Urothelium cell line (cell line): ENCODE data around the gene TEAD4.
A peak's percentile ranks its signal among the peaks of the same experiment; 100 is the strongest.

Experiments used
- DNase-seq: peaks from one replicate; pipeline ENCODE4 v3.0.0; 2011; ENCODE audit warnings: low spot score, mixed read lengths
- FAIRE-seq: peaks from 2 replicates; lab custom pipeline; 2011; peaks lifted over from hg19 to GRCh38; lab: Jason Lieb, UNC

The TEAD4 gene

GRCh38 chr12:3076730-3077571 lies 117.8 kb downstream of the TEAD4 start, which contains the start of gene TSPAN9:
TSPAN9 (plus strand) TSS chr12:3077379; CDS start chr12:3201194, 123,815 bp downstream.
- DNase-seq: peak; percentile 97
- FAIRE-seq: peak; percentile 77

DNA sequence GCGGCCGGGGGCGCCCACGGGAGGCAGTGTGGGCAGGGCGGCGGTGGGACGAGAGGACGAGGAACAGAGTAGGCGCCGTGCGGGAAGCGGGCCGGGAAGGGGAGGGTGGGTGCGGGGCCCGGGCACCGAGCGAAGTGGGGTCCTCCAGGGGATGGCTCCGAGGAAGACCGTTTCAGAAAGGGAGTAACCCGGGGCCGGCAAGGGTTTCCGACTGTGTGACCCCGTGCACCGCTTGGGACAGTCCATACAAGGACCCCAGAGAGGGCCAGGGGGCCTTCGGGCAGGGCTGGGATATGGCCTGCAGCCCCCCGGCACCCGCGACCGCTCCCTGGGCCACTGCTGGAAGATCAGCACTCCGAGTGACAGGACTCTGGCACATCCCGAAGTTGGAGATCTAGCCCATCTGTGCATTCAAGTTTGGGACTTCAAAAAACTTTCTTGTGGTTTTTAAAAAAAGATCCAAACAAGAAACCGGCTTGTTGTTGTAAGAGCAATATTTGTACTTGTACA lies 118.4 kb downstream of the TEAD4 start:
- DNase-seq (peak; percentile 44), FAIRE-seq (no peak)

DNA sequence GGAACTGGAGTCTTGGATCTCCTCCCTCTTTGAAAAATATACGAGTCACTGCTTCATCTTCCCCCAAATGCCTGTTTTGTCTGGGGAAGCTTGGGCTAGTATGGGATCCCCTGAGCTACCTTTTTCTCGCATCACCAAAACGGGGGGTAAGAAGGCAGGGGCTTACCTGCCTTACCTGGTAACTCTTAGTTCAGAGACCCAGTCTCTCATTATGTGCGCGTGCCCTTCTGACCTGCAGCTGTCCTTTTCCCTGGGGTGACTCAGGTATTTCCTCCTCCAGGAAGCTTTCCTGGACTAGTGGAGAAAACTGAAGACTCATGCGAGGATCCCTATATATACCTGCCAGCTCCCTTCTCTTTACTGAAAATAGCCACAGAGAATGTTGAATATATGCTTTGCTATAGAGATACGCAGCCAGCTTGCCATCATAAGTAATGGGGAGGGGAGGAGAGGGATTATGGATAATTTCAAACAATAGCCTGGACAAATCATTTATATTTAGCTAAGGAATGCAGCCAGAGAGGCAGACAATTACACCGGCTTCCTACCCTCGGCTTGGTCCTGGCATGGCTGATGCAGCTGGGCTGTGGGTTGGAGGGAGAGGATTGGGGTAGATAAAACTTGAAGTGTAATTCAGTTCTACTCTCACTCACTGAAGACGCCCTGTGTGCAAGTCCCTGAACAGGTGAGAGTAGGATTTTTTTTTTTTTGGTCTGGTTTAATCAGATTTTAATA lies 119.1 kb downstream of the TEAD4 start:
- FAIRE-seq (peak; percentile 59), DNase-seq (no peak)

GRCh38 chr12:3081091-3081490 lies 121.9 kb downstream of the TEAD4 start:
- DNase-seq (no peak), FAIRE-seq (no peak)

DNA sequence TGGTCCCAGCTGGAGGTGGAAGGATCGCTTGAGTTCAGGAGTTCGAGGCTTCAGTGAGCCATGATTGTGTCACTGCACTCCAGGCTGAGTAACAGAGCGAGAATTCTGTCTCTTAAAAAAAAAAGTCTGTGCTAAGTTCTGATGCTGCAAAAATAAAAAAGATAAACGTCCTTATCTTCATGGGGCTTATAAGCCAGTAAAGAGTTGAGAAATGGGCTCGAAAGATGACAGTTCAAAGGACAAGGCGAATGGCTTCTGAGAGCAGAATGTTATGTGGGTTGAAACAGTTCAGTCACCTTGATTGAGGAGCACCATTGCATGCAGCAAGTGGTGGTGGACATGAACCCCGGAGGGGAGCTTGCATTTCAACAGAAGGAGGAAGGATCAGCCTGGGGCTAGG lies 122.7 kb downstream of the TEAD4 start:
- no peak for FAIRE-seq

DNA sequence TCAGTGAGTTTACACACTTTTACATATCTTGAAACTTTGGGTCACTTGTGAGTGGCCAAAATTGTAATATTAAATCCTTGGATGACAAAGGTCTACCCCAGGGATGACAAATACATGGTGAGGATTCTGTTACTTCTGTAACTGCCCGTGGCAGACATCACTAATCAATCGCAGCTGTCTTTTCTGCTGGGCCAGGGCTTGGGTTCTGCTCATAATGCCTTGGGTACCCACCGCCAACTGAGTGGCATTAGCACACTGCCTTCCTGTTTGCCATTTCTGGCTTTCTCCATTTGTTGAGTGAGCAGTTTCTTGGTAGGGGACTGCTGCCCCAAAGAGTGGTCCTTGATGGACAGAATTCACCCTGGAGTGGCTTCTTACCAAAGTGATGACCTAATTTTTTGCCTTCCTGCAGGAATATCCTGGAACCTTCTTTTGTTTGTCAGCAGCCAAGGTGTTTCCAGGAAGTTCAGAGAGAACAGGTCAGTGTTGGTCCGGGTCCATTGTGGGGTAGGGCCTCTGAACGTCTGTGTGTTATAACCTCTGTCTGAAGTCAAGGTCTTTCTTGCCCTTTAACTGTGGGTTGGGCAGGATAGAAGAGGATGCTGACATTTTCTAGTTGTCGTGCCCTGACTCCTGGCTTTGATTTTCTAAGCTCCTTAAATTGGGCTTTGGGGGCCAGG lies 124.2 kb downstream of the TEAD4 start:
- FAIRE-seq (no peak), DNase-seq (no peak)

More for the DNA sequence above, 122.7 kb downstream of the TEAD4 start:
- DNase-seq: no peak

GRCh38 chr12:3083921-3084347 lies 124.7 kb downstream of the TEAD4 start:
- no peak for FAIRE-seq
- no peak for DNase-seq

DNA sequence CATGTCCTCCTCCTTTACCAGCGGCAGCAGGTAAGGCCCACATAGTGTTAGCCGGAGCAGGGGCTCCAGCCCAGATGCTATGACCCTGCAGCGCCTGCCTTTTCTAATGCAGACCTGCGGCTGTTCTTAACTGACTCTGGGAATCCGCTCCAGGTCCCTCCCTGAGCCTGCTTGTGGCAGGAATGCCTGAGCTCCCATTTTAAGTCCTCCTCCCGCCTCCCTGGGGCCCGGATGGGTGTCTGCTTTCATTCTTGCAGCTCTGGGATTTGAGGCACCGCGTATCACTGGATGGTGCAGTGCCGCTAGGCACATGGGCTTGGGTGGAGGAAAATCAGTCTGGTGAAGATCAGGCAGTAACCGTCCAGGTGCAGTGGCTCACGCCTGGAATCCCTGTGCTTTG lies 125.5 kb downstream of the TEAD4 start:
- FAIRE-seq (no peak), DNase-seq (no peak)

DNA sequence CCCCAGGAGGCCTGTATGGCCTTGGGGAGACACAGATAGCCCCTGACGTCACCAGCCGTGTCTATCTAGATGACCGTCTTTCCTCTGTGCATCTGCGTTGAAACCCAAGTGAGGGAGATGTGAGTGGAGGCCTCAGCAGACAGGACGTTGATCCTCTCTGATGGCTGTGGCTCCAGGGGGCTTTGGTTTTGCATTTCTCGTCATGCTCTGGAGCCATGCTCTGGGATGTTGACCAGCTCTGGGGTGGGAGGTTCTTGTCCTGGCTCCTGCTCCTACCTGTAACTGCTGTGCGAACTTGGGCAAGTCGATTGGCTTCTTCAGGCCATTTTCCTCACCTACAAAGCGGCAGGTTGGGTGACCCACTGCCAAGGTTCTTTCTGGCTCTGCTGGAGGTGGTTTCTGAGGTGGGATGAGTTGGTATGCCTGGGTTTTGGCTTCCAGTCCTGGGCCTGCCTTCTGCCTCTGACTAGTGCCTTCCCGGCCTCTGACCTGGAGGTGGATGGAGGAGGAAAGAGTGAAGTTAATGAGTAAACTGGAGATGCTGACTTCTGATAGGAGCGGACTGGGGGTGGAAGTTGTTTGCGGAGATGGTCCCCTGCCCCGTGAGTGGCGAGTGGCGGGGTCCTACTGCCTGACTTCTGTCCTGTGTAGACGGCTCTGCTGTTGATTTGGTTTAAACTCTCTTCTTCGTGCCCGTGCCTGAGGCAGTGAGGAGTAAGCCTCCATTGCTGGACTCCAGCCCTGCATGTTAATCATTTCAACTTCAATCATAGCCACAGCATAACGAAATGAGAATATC lies 126.3 kb downstream of the TEAD4 start:
- FAIRE-seq (no peak), DNase-seq (no peak)

GRCh38 chr12:3086211-3086610 lies 127.0 kb downstream of the TEAD4 start:
- no peak for FAIRE-seq

GRCh38 chr12:3086729-3087323 lies 127.6 kb downstream of the TEAD4 start:
- peak; percentile 79 for FAIRE-seq
- no peak for DNase-seq

More at GRCh38 chr12:3086211-3086610, 127.0 kb downstream of the TEAD4 start:
- no peak for DNase-seq

DNA sequence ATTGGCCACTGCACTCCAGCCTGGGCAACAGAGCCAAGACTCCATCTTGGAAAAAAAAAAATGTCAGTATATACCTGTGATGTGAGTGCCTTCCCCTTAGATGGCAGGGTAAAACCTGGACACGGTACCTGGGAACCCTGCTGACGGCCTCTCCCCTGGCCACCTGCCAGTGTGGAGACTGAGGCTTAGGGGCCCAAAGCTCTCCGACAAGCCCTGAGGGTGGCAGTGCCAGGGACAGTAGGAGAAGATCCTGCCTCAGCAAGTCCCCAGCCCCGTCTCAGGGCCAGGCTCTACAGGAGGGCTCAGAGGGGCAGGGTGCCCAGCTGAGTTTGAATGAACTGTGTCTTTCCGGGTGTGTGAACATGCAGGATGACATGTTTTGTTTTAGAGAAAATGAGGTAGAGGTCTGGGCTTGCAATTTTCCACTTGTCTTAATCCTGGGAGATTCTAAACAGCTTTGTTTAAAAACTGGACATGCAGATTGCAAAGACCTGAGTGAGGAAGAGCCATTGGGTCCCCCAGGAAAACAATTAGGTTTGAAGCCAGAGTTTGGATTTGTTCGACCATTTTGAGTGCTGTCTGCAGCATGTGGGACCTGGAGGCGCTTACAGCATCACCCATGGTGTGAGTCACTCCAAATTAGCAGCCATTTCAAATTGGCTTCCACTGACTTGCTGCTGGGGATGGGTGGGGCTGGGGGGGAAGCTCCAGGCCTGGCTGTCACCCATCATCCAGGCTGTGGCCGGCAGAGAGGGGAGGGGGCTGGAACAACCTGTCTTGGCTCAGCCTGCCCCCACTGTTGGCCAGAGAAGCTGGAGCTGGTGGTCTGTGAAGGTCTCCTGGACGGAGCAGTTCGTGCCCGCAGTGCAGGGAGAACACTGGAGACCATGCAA lies 128.8 kb downstream of the TEAD4 start:
- DNase-seq (no peak), FAIRE-seq (peak; percentile 35)

- no peak for DNase-seq
- no peak for FAIRE-seq
These were observed 130.4 kb downstream of the TEAD4 start for GRCh38 chr12:3089588-3089987.
